Activated CD4-positive, alpha-beta T cell treated with anti-CD3 and anti-CD28 coated beads for 1 hour (primary cell): Measurements from ENCODE around the gene CENPT.
A peak's percentile ranks its signal among the peaks of the same experiment; 100 is the strongest.
"Not testable (repeated sequence)": the region's sequence is repeated elsewhere in the genome, so short reads cannot be mapped to it uniquely, and the experiment has no call there.

ENCODE experiments used
- DNase-seq: peaks from one replicate; pipeline ENCODE4 v3.0.0-alpha.2; 2020

CENPT gene

GRCh38 chr16:67873435-67874370 is 26.2 kb upstream of the CENPT start:
- DNase-seq, result no peak

- DNase-seq, result peak; percentile 83
Measured at GRCh38 chr16:67872631-67873434, 25.3 kb upstream of the CENPT start, which contains the start of gene EDC4. EDC4 (plus strand) TSS chr16:67873052; CDS start chr16:67873262, 210 bp downstream.

- DNase-seq, result no peak
Measured at GRCh38 chr16:67872131-67872630, 24.7 kb upstream of the CENPT start.

GRCh38 chr16:67871256-67871655 is 23.8 kb upstream of the CENPT start:
- no peak for DNase-seq

- DNase-seq, result no peak
Measured at GRCh38 chr16:67869653-67870052, 22.2 kb upstream of the CENPT start.

- DNase-seq, result no peak
Measured at GRCh38 chr16:67868290-67868689, 20.8 kb upstream of the CENPT start.

- DNase-seq, result no peak
Measured at GRCh38 chr16:67865318-67865717, 17.8 kb upstream of the CENPT start.

- no peak for DNase-seq
Measured at GRCh38 chr16:67864594-67864993, 17.1 kb upstream of the CENPT start.

GRCh38 chr16:67864044-67864443 is 16.6 kb upstream of the CENPT start:
- DNase-seq, result not testable (repeated sequence)

GRCh38 chr16:67862623-67863583 is 15.4 kb upstream of the CENPT start:
- DNase-seq, result no peak

- DNase-seq, result no peak
Measured at GRCh38 chr16:67861877-67862276, 14.4 kb upstream of the CENPT start.

- no peak for DNase-seq
Measured at GRCh38 chr16:67860589-67861398, 13.3 kb upstream of the CENPT start.

- no peak for DNase-seq
Measured at GRCh38 chr16:67858500-67858899, 11.0 kb upstream of the CENPT start.

- DNase-seq, result no peak
Measured at GRCh38 chr16:67857547-67858233, 10.2 kb upstream of the CENPT start.

GRCh38 chr16:67856927-67857546 is 9.5 kb upstream of the CENPT start:
- no peak for DNase-seq

- no peak for DNase-seq
Measured at GRCh38 chr16:67855789-67856188, 8.3 kb upstream of the CENPT start.

GRCh38 chr16:67853670-67854069 is 6.2 kb upstream of the CENPT start:
- no peak for DNase-seq

GRCh38 chr16:67848118-67848517 is 625 bp upstream of the CENPT start:
- no peak for DNase-seq

GRCh38 chr16:67846320-67847063 is 1.0 kb downstream of the CENPT start, which contains the start of gene NUTF2:
NUTF2 (plus strand) TSS chr16:67846933; CDS start chr16:67865131, 18,198 bp downstream.
- DNase-seq, result peak; percentile 92

- no peak for DNase-seq
Measured at GRCh38 chr16:67846063-67846319, 1.5 kb downstream of the CENPT start.
